C4-2B (cell line): Measurements from ENCODE around the gene DCHS1.

Source experiments
- H3K27ac ChIP-seq: fragments of 450-650 bp; 2 replicates; pipeline ENCODE4 v1.5.1; 2017
- ZFX ChIP-seq: fragments of 450-650 bp; IDR thresholded peaks from 2 replicates; pipeline ENCODE4 v1.6.1; 2017
- TF ChIP-seq, protein P1 (sequence below): fragments of 450-650 bp; conservative IDR thresholded peaks from 2 replicates; pipeline ENCODE4 v1.5.1; 2017; ENCODE audit warnings: mild to moderate bottlenecking

DCHS1 gene

GRCh38 chr11:6640985-6641701 is 14.5 kb downstream of the DCHS1 start:
- TF ChIP-seq, protein P1, sequence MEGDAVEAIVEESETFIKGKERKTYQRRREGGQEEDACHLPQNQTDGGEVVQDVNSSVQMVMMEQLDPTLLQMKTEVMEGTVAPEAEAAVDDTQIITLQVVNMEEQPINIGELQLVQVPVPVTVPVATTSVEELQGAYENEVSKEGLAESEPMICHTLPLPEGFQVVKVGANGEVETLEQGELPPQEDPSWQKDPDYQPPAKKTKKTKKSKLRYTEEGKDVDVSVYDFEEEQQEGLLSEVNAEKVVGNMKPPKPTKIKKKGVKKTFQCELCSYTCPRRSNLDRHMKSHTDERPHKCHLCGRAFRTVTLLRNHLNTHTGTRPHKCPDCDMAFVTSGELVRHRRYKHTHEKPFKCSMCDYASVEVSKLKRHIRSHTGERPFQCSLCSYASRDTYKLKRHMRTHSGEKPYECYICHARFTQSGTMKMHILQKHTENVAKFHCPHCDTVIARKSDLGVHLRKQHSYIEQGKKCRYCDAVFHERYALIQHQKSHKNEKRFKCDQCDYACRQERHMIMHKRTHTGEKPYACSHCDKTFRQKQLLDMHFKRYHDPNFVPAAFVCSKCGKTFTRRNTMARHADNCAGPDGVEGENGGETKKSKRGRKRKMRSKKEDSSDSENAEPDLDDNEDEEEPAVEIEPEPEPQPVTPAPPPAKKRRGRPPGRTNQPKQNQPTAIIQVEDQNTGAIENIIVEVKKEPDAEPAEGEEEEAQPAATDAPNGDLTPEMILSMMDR = no peak
- no peak for TF ChIP-seq ZFX

GRCh38 chr11:6640036-6640984 is 15.3 kb downstream of the DCHS1 start:
- TF ChIP-seq, protein P1 = no peak
- no peak for TF ChIP-seq ZFX
- no peak overlapping the region for H3K27ac ChIP-seq

More at GRCh38 chr11:6640985-6641701, 14.5 kb downstream of the DCHS1 start:
- no peak overlapping the region for H3K27ac ChIP-seq

- H3K27ac ChIP-seq = no peak overlapping the region; the same call in 1 of the 2 replicates
- TF ChIP-seq, protein P1 = no peak
- TF ChIP-seq ZFX = no peak
Measured at GRCh38 chr11:6638429-6638828, 17.2 kb downstream of the DCHS1 start.

DNA sequence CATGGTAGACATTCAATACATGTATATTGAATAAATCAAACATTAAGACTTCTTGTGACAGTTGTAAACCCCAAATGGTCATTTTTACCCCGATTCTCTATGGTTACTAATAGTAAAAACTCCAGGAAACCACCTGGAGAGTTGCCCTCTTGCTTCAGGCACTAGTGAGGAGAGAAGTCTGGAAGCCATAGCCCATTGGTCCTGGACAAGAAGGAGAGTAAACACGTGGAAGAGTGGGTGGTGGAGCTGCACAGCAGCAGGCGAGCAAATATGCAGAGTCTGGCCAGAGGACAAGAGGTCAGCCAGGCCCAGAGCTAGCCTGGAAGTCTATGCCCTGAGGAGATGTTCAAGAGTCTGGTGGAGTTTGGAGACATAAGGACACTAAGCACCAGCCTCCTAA is 17.7 kb downstream of the DCHS1 start:
- TF ChIP-seq, protein P1 = no peak
- no peak for TF ChIP-seq ZFX
- H3K27ac ChIP-seq = no peak overlapping the region; the same call in 1 of the 2 replicates

GRCh38 chr11:6636480-6636879 is 19.1 kb downstream of the DCHS1 start:
- TF ChIP-seq, protein P1 = no peak
- TF ChIP-seq ZFX = no peak
- H3K27ac ChIP-seq = no peak overlapping the region

DNA sequence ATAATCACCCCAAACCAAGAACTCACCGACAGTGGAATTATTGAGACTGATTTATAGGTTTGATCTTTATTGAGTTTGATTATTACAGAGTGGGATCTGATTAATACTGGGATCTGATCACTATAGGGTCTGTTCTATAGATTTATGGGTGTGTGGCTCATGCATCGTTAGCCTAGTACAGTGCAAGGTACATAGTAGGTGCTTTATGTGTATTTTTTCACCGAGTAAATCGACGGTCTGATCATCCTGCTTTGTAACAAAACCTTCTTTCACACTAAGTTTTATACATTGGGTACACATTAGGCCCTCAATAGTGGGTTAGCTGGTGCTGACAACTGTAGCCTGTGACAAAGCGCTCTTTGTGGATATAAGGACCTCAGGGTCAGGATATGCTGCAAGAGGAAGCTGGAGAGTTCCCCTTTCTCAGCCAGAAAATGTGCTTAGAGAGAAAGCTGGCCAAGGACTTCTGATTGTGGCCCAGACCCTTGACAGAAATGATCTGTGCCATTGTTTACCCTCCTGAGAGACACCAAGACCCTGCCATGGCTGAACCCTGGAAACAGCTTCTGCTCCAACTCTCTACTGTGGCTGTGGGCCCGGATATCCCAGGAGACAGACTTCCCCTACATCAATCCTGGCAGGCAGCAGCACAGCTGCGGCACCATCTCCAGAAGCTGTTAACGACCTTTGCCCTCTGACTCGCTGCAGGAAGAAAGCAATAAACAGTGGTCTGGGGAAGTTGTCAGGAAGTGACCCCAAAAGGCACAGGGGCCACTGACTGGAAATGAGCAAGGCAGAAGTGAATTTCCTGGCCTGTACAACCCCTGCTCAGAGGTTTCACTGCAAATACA is 20.3 kb downstream of the DCHS1 start:
- no peak overlapping the region for H3K27ac ChIP-seq
- TF ChIP-seq ZFX = no peak
- TF ChIP-seq, protein P1 = no peak
